IPS-18a (cell line): Measurements from ENCODE around the gene USP40.

ENCODE experiments used
- H3K27ac ChIP-seq: one replicate; pipeline ENCODE4 v1.5.1; 2013; ENCODE audit warnings: low read length
- H3K27me3 ChIP-seq: one replicate; pipeline ENCODE4 v1.6.1; 2013; ENCODE audit warnings: mild to moderate bottlenecking, low read length; ENCODE audit not compliant: control insufficient read depth, insufficient read depth
- H3K36me3 ChIP-seq: one replicate; pipeline ENCODE4 v1.6.1; 2013; ENCODE audit warnings: low read depth, low read length; ENCODE audit not compliant: control insufficient read depth
- H3K4me1 ChIP-seq: one replicate; pipeline ENCODE4 v1.6.1; 2013; ENCODE audit warnings: low read depth, low read length; ENCODE audit not compliant: control insufficient read depth
- H3K4me3 ChIP-seq: one replicate; pipeline ENCODE4 v1.5.1; 2013; ENCODE audit warnings: low read length
- H3K9ac ChIP-seq: one replicate; pipeline ENCODE4 v1.6.1; 2013; ENCODE audit warnings: mild to moderate bottlenecking, low read length, moderate library complexity
- H3K9me3 ChIP-seq: one replicate; pipeline ENCODE4 v1.6.1; 2013; ENCODE audit warnings: low read depth, low read length; ENCODE audit not compliant: control insufficient read depth

Gene USP40

DNA sequence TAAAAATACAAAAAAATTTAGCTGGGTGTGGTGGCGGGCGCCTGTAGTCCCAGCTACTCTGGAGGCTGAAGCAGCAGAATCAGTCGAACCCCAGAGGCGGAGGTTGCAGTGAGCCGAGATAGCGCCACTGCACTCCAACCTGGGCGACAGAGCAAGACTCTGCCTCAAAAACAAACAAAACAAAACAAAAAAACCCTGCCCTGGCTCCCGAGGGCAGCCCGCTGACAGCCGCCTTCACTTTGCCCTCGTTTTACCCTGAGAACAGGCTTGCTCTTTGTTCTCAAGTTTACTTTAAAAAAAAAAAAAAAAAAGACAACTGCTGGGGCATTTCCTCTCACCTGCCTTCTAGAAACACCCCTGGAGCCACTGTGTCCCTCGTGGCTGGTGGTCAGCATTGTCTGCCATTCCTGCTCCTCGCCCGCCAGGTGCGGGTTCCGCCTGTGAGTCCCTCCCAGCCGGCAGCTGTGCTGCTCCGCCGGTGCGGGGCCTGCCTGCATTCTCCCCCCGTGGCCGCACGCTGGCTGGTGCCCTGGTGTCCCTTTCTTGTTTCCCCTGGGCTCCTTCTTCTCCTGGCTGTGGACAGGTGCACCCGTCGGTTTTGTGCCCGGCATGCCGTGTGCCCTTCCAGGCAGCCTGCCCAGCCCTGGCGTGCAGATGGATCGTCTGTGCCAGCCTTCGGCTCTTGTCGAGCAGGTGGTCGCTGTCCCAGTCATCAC, 105.7 kb downstream of the USP40 start:
- no peaks in the 10 kb centered on the region for H3K27me3 ChIP-seq
- H3K9ac ChIP-seq: no peak overlapping the region
- no peaks in the 10 kb centered on the region for H3K9me3 ChIP-seq
- H3K36me3 ChIP-seq: peaks cover 8% of the 10 kb centered on the region
- no peak overlapping the region for H3K4me3 ChIP-seq
- no peak overlapping the region for H3K27ac ChIP-seq
- H3K4me1 ChIP-seq: no peaks in the 10 kb centered on the region

DNA sequence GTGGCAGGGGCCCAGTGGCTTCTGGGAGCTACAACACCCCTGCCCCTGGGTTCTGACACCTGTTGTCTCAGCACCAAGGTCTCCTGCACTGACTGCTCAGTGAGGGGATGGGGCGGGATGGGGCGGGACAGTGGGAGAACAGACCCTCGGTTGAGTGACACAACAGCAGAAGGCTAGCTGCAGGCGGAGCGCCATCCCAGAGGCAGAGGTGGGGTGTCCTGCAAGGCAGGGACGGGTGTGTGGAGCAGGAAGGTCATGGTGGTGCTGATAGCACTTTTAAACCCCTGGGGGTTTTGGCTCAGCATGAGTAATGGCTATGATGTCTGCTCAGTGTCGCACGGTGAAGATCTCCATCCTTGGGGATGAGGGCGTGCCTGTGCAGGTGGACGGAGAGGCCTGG, 107.2 kb downstream of the USP40 start:
- Histone ChIP-seq H3K4me3 (no peak overlapping the region), H3K9me3 (no peaks in the 10 kb centered on the region), H3K4me1 (no peaks in the 10 kb centered on the region), H3K27me3 (no peaks in the 10 kb centered on the region), H3K27ac (no peak overlapping the region), H3K9ac (no peak overlapping the region), H3K36me3 (peaks cover 12% of the 10 kb centered on the region)

DNA sequence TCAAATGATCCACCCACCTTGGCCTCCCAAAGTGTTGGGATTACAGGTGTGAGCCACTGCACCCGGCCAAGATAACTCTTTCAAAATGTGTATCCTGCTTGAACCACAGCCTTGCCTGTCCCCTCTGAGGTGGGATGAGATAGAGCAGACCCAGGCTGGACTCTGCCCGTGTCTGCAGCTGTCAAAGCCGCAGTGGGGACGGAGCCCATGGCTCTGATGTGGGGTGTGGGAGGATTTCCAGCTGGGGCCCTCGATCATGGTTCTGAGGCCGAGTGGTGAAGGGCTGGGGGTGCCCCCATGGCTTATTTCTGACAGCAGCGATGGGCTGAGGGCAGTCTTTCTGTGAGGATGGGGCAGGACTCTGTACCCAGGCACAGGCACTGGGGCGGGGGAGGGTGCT, 107.8 kb downstream of the USP40 start:
- Histone ChIP-seq H3K4me1 (no peaks in the 10 kb centered on the region), H3K27ac (no peak overlapping the region), H3K36me3 (peaks cover 11% of the 10 kb centered on the region), H3K9me3 (no peaks in the 10 kb centered on the region), H3K4me3 (no peak overlapping the region), H3K27me3 (no peaks in the 10 kb centered on the region), H3K9ac (no peak overlapping the region)

DNA sequence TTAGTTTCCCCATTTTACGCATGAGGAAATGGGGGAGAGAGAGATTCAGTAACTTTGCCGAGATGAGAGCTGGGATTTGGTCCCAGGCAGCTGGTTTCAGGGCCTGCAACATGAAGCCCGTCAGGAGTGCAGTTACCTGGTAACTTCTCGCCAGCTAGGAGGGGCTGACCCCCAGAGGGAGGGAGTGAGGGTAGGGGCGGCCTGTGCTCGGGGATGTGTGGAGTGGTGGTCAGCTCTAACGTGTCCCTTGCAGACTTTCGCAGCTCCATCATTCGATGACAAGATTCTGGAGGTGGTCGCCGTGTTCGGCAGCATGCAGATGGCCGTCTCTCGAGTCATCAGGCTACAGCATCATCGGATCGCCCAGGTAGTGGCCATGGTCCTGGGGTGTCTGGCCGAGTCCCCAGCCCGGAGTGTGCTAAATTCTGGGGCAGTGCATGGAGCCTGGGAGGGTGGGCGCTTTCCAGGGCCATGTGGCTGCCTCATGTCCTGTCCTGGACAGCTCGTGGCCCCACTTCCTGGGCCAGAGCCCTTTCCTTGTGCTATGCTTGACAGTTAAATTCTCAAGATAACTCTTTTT, 108.5 kb downstream of the USP40 start:
- Histone ChIP-seq H3K4me3 (no peak overlapping the region), H3K27ac (no peak overlapping the region), H3K9me3 (no peaks in the 10 kb centered on the region), H3K9ac (no peak overlapping the region), H3K4me1 (no peaks in the 10 kb centered on the region), H3K27me3 (no peaks in the 10 kb centered on the region), H3K36me3 (peaks cover 7% of the 10 kb centered on the region)

DNA sequence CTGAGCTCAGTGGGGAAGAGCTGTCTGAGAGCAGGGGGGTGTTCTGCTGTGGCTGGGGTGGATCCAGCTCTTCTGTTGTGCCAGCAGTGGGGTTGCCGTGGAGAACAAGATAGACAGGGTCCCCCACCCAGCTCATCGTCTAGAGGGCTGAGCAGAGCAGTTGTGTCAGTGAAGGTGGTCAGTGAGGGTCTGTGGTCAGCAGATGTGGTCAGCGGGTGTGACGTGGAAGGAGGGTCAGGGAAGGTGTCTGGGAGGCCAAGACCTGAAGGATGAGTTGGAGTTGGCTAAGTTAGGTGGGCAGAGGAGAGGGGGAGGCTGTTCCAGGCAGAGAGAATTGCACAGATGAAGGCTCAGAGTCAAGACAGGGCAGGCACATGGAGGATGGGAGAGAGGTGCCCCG, 109.2 kb downstream of the USP40 start:
- H3K36me3 ChIP-seq: peaks cover 9% of the 10 kb centered on the region
- H3K27ac ChIP-seq: no peak overlapping the region
- H3K4me3 ChIP-seq: no peak overlapping the region
- H3K27me3 ChIP-seq: no peaks in the 10 kb centered on the region
- no peaks in the 10 kb centered on the region for H3K4me1 ChIP-seq
- no peaks in the 10 kb centered on the region for H3K9me3 ChIP-seq
- H3K9ac ChIP-seq: no peak overlapping the region

DNA sequence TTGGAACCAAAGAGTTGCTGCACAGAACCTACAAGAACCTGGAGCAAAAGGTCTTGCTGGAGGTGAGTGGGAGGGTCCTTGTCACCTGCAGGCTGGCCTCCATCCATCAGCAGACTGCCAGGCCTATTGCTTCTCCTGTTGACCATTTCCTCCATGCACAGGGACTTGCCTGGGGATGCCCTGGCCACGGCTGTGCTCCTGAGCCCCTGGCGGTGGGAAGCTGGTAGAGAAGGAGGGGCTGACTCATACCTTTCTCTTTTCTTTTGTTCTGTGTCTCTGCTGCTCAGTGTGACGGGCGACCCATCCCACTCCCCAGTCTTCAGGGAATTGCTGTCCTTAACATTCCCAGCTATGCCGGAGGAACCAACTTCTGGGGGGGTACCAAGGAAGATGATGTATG, 109.6 kb downstream of the USP40 start:
- H3K9me3 ChIP-seq: no peaks in the 10 kb centered on the region
- H3K9ac ChIP-seq: no peak overlapping the region
- H3K27me3 ChIP-seq: no peaks in the 10 kb centered on the region
- H3K4me3 ChIP-seq: no peak overlapping the region
- H3K36me3 ChIP-seq: peaks cover 13% of the 10 kb centered on the region
- no peak overlapping the region for H3K27ac ChIP-seq
- no peaks in the 10 kb centered on the region for H3K4me1 ChIP-seq

DNA sequence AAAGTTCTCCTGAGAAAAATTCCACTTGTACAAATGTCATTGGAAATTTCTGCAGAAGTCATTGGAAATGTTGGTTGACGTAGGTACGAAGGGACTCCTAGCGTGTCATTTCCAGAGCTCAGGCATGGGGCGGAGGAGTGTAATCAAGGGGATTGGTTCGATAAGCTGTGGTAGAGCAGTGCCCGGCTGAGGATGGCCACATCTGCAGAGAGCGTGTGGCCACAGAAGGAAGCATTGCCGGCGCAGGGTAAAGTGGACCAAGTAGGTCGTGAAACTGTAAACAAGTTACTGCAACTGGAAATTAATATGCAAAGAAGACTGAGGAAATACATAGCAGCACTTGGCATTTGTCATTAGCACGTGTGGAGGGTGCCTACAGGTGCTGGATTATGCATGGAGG, 110.5 kb downstream of the USP40 start:
- H3K4me1 ChIP-seq: no peaks in the 10 kb centered on the region
- H3K4me3 ChIP-seq: no peak overlapping the region
- H3K36me3 ChIP-seq: peaks cover 14% of the 10 kb centered on the region
- no peak overlapping the region for H3K27ac ChIP-seq
- H3K27me3 ChIP-seq: no peaks in the 10 kb centered on the region
- H3K9me3 ChIP-seq: no peaks in the 10 kb centered on the region
- H3K9ac ChIP-seq: no peak overlapping the region

DNA sequence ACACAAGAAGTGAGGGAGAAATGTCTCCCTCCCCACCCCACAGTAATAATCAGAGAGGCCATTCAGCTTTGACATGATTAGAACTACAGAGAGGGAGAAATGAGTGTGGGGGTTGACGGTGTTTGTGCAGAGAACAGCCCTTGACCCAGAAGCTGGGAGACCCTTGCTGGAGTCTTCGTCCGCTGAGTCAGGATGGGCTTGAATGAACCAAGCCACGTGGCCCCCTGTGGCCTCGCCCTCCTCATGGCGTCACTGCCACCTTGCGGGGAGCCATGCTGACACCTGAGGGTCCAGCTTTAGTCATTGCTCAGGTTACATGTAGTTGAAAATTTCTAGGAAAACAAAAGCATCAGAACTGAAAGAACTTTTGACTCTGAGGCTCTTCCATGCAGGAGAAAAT, 111.1 kb downstream of the USP40 start:
- Histone ChIP-seq H3K9me3 (no peaks in the 10 kb centered on the region), H3K4me3 (no peak overlapping the region), H3K27me3 (no peaks in the 10 kb centered on the region), H3K36me3 (peaks cover 14% of the 10 kb centered on the region), H3K27ac (no peak overlapping the region), H3K4me1 (no peaks in the 10 kb centered on the region), H3K9ac (no peak overlapping the region)

DNA sequence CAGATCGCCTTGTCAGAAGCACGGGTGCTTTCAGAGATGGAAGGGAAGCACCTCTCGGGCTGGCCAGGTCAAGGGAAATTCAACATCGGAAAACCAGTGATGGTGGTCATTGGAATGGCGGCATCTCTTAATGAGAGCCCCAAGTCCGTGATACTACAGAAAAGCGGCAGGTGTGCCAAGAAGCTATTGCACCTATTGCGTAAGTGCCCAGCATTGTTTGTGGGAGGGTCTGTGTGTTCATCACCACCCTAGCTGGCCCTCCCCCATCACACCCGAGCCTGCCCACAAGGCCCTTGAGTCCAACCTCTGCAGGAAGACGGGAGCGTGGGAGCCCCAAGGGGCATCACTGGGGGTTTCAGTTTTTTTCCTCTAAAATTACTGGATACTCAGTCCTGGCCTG, 111.6 kb downstream of the USP40 start:
- H3K4me1 ChIP-seq: no peaks in the 10 kb centered on the region
- no peak overlapping the region for H3K4me3 ChIP-seq
- H3K9me3 ChIP-seq: no peaks in the 10 kb centered on the region
- no peak overlapping the region for H3K9ac ChIP-seq
- no peaks in the 10 kb centered on the region for H3K27me3 ChIP-seq
- H3K36me3 ChIP-seq: peaks cover 14% of the 10 kb centered on the region
- no peak overlapping the region for H3K27ac ChIP-seq

DNA sequence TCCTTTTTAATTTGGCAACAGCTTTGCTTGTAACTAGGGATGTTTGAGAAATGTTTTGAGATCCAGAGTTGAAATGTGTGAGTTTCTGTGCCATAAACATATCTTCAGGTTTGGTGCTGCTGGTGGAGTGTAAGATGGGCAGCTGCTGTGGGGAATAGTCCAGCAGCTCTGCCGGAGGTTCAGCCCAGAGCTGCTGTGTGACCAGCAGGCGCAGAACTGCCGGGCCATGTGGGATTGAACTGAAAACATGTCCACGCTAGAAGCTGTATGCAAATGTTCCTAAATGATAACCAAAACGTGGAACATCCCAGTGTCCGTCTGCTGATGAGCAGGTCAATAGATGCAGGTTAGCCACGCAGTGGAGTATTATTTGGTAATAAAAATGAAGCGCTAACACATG, 112.7 kb downstream of the USP40 start:
- H3K36me3 ChIP-seq: peaks cover 14% of the 10 kb centered on the region
- no peaks in the 10 kb centered on the region for H3K27me3 ChIP-seq
- H3K9me3 ChIP-seq: no peaks in the 10 kb centered on the region
- H3K27ac ChIP-seq: no peak overlapping the region
- H3K9ac ChIP-seq: no peak overlapping the region
- H3K4me3 ChIP-seq: no peak overlapping the region
- peaks cover 1% of the 10 kb centered on the region for H3K4me1 ChIP-seq

DNA sequence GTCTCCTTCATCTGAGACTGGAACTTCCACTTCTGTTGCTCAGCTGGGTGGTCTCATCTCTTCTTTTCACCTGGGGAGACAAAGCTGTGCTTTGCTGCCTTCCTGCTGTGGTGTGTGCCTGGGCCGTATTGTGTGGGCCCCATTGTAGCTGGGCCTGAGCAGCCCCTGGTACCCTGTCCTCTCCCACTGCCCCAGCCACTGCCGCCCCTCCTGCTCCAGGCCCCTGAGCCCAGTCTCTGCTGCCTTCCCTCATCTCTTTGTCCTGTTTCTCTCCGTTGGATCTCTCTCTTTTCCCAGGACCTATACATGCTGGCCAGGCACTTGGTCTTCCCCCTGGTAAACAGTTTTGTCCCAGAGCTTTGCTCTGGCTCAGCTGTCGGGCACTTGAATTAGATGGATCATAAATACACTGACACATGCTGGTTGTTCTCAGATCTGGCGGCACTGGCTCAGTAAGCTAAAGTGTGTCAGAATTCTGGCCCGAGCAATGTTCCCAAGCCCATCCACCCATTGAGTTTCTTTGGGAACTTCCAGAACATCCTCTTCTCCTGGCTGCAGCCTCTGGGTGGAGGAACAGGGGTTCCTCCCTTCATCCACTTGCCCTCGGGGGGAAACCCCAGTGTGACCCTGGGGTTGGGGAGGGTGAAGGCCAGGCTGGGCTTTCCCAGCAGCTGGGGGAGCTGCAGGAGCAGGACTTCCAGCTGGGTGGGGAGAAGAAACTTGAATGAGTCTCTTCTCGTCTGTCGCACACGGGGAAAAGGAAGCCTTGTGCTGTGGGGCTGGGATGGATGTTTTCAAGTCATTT, 113.3 kb downstream of the USP40 start:
- no peak overlapping the region for H3K4me3 ChIP-seq
- H3K36me3 ChIP-seq: peaks cover 14% of the 10 kb centered on the region
- H3K9me3 ChIP-seq: no peaks in the 10 kb centered on the region
- peaks cover 7% of the 10 kb centered on the region for H3K4me1 ChIP-seq
- no peaks in the 10 kb centered on the region for H3K27me3 ChIP-seq
- no peak overlapping the region for H3K9ac ChIP-seq
- H3K27ac ChIP-seq: no peak overlapping the region
